CD4-positive, alpha-beta T cell treated with Interleukin-2 at 100 ng/mL for 4 hours (primary cell): ENCODE results near the gene KLK6.
A peak's percentile ranks its signal among the peaks of the same experiment; 100 is the strongest.

ENCODE experiments used
- DNase-seq: peaks from one replicate; pipeline ENCODE4 v3.0.0-alpha.2; 2020; ENCODE audit warnings: low spot score

Gene KLK6

GRCh38 chr19:50969413-50969760 is at the start of gene KLK6:
Gene KLK6 (minus strand): TSS chr19:50969591. CDS start chr19:50968104, 1,487 bp downstream.
- DNase-seq, result no peak

- DNase-seq, result no peak
These were observed 49.6 kb upstream of the KLK6 start for GRCh38 chr19:51018745-51019543.

- DNase-seq, result peak; percentile 39
These were observed 47.6 kb upstream of the KLK6 start for GRCh38 chr19:51016798-51017683.

- DNase-seq, result no peak
These were observed 46.4 kb upstream of the KLK6 start for GRCh38 chr19:51015691-51016267.

- DNase-seq, result no peak
These were observed 44.9 kb upstream of the KLK6 start for GRCh38 chr19:51014242-51014641.

- no peak for DNase-seq
These were observed 43.3 kb upstream of the KLK6 start for GRCh38 chr19:51012661-51013190.

GRCh38 chr19:51010066-51010795 is 40.8 kb upstream of the KLK6 start:
- no peak for DNase-seq

- no peak for DNase-seq
These were observed 39.9 kb upstream of the KLK6 start for GRCh38 chr19:51009061-51009891.

GRCh38 chr19:51007488-51007887 is 38.1 kb upstream of the KLK6 start:
- no peak for DNase-seq

GRCh38 chr19:51006406-51006805 is 37.0 kb upstream of the KLK6 start:
- no peak for DNase-seq

GRCh38 chr19:51005248-51005647 is 35.9 kb upstream of the KLK6 start:
- DNase-seq, result no peak

GRCh38 chr19:51003316-51003715 is 33.9 kb upstream of the KLK6 start:
- no peak for DNase-seq

GRCh38 chr19:51002542-51003311 is 33.3 kb upstream of the KLK6 start:
- no peak for DNase-seq

- DNase-seq, result no peak
These were observed 32.7 kb upstream of the KLK6 start for GRCh38 chr19:51002089-51002532.

- DNase-seq, result no peak
These were observed 32.1 kb upstream of the KLK6 start, which contains the start of gene KLK8 for GRCh38 chr19:51001515-51001914. Gene KLK8 (minus strand): TSS chr19:51001604. CDS start chr19:51001167, 437 bp downstream.

- DNase-seq, result no peak
These were observed 31.6 kb upstream of the KLK6 start for GRCh38 chr19:51000981-51001380.

GRCh38 chr19:51000426-51000825 is 31.0 kb upstream of the KLK6 start:
- DNase-seq, result no peak

GRCh38 chr19:50998686-50999085 is 29.3 kb upstream of the KLK6 start:
- DNase-seq, result no peak

- DNase-seq, result no peak
These were observed 28.7 kb upstream of the KLK6 start for GRCh38 chr19:50998061-50998460.

GRCh38 chr19:50994129-50994528 is 24.7 kb upstream of the KLK6 start:
- no peak for DNase-seq
